RWPE1 (cell line): ENCODE data around the gene ZNF628.
"Not testable (repeated sequence)": the region's sequence is repeated elsewhere in the genome, so short reads cannot be mapped to it uniquely, and the experiment has no call there.

Experiments used
- CTCF ChIA-PET: fragments of 350-600 bp; sonication (Branson Sonifier 250); formaldehyde crosslinking; extraction: SDS; loops from one replicate; lab custom pipeline; 2021; lab: Yijun Ruan, JAX
- POLR2A ChIA-PET: fragments of 400-600 bp; formaldehyde crosslinking; extraction: SDS; loops from one replicate; lab custom pipeline; 2020; ENCODE audit warnings: antibody characterized with exemption; ENCODE audit not compliant: low non-redundant PET; lab: Yijun Ruan, JAX
- DNase-seq: peaks from one replicate; pipeline ENCODE4 v3.0.0; 2012; ENCODE audit warnings: low spot score
- H3K27ac ChIP-seq: fragments of 450-650 bp; 2 replicates; pipeline ENCODE4 v1.5.1; 2017
- TF ChIP-seq, protein P1 (sequence below): fragments of 450-650 bp; conservative IDR thresholded peaks from 2 replicates; pipeline ENCODE4 v1.5.1; 2017; ENCODE audit warnings: low read depth, mild to moderate bottlenecking

The ZNF628 gene

GRCh38 chr19:55447421-55448174 lies 28.8 kb upstream of the ZNF628 start:
- TF ChIP-seq, protein P1, sequence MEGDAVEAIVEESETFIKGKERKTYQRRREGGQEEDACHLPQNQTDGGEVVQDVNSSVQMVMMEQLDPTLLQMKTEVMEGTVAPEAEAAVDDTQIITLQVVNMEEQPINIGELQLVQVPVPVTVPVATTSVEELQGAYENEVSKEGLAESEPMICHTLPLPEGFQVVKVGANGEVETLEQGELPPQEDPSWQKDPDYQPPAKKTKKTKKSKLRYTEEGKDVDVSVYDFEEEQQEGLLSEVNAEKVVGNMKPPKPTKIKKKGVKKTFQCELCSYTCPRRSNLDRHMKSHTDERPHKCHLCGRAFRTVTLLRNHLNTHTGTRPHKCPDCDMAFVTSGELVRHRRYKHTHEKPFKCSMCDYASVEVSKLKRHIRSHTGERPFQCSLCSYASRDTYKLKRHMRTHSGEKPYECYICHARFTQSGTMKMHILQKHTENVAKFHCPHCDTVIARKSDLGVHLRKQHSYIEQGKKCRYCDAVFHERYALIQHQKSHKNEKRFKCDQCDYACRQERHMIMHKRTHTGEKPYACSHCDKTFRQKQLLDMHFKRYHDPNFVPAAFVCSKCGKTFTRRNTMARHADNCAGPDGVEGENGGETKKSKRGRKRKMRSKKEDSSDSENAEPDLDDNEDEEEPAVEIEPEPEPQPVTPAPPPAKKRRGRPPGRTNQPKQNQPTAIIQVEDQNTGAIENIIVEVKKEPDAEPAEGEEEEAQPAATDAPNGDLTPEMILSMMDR = no peak
- peak; percentile 67 for DNase-seq
- ChIA-PET CTCF (interaction anchor here (1.0 kb wide), 1 partner anchor 359 kb away, joined by 4 read pairs; no protein-coding TSS in a partner anchor), POLR2A (no interaction called here)
- peak overlapping the region; percentile 80 for H3K27ac ChIP-seq

- CTCF ChIA-PET, POLR2A ChIA-PET, DNase-seq: not testable (repeated sequence)
Measured at GRCh38 chr19:55448175-55448490, 28.3 kb upstream of the ZNF628 start.

DNA sequence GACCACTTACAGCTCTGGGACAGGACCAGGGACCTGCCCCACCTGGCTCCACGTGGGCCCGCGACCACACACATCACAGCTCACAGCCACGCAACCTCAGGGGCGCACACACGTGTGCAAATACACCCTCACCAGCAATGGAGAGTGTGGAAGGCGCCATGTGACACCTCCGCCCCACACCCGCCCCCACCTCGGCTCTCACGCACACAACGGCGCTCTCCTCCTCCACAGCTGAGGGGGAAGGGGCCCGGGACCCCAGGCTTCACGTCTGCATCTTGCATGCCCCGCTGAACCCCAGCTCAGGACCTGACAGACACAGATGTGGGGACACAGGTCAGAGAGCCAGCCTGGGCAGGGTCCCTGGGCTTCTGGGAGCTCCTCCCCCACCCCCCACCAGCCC lies 26.9 kb upstream of the ZNF628 start:
- no peak for DNase-seq
- ChIA-PET CTCF (interaction anchor here (0.6 kb wide), 1 partner anchor 31 kb away, joined by 4 read pairs; no protein-coding TSS in a partner anchor), POLR2A (no interaction called here)
- TF ChIP-seq, protein P1 = no peak
- H3K27ac ChIP-seq = no peak overlapping the region

More at GRCh38 chr19:55448175-55448490, 28.3 kb upstream of the ZNF628 start:
- peak overlapping the region; percentile 80 for H3K27ac ChIP-seq

DNA sequence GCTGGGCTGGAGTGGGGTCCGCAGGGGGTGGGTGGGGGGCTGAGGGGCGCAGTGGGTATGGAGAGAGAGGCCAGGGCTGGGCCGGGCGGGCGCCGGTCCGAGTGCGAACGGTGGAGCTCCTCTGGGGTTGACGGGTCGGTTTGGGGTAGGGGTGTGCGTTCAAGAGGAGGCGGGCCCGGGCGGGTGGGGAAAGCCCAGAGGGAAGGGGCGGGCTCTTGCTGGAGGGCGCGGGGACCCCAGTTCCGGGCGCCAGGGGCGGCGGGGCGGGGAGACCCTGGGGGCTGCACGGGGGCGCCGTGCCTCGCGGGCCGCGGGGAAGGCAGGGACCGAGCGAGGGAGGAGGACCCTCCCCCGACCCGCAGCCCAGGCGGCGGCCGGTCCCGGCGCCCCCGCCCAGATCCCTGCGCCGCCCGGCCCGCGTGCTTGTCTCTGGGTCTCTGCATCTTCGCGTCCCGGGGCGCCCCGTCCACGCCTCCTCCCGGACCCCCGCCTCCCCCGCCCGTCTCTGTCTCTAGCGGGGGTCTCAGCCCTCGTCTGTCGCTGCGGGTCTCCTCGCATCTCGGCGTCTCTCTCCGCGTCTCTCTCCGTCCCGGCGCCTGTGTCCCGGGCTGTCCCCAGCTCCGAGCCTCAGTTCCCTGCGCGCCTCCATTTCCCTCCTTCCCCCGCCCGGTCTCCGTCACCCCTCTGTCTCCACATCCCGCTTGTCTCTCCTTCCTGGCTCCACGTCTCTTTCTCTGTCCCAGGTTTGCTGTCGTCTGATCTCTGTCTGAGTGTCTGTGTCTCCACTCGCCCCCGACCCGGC lies 25.1 kb upstream of the ZNF628 start:
- ChIA-PET CTCF (interaction anchor here (3.6 kb wide), 1 partner anchor 16 kb away, joined by 11 read pairs; no protein-coding TSS in a partner anchor), POLR2A (no interaction called here)
- no peak overlapping the region for H3K27ac ChIP-seq
- TF ChIP-seq, protein P1 = no peak
- DNase-seq = no peak

DNA sequence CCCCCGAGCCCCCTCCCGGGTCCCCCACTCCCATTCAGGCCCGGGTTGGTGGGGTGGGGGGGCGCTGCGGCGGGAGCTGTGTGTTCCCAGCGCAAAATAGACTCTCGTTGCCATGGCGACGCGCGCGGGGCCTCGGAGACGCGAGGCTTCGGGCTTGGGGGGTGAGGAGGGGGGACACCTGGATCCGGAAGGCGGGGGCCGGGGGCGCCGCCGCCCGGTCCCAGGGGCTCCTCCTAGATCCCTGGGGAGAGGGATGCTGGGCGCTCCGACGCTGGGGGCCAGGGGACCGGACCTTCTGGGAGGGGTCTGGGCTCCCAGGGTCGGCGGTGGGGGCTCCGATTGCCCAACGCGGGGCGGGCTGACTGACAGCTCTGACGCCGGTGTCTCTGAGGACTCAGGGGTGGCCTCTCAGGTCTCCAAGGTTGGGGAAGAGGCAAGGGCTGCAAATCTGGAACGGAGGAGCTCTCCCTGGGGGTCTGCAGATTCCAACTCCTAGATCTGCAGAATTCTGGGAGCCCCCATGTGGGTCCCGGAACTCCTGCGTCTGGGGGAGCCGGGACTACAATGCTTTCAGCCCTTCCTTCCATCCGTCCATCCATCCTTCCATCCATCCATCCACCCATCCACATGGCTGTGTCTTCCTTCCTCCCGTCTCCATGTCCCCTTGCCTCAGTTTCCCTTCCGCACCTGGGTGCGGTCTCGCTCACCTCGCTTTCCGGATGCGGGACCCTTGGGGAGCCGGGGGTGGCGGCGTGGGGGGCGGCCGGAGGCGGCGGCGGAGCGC lies 24.3 kb upstream of the ZNF628 start:
- TF ChIP-seq, protein P1 = no peak
- ChIA-PET POLR2A (no interaction called here), CTCF (interaction anchor here (3.6 kb wide), 1 partner anchor 16 kb away, joined by 11 read pairs; no protein-coding TSS in a partner anchor)
- DNase-seq = no peak
- H3K27ac ChIP-seq = no peak overlapping the region

- peak overlapping the region; percentile 46 for H3K27ac ChIP-seq
- TF ChIP-seq, protein P1 = no peak
- ChIA-PET CTCF (interaction anchor here (3.6 kb wide), 1 partner anchor 15 kb away, joined by 11 read pairs; no protein-coding TSS in a partner anchor), POLR2A (no interaction called here)
- DNase-seq = peak; percentile 73
Measured at GRCh38 chr19:55452749-55453346, 23.6 kb upstream of the ZNF628 start.
